Erythroblast (primary cell): ENCODE results near the gene AKR7A3.

Experiments
- GATA1 ChIP-seq: IDR thresholded peaks from 2 replicates; pipeline ENCODE4 v1.6.1; 2011; ENCODE audit warnings: low read depth, mild to moderate bottlenecking, control low read depth, low read length, moderate library complexity
- POLR2A ChIP-seq: IDR thresholded peaks from 2 replicates; pipeline ENCODE4 v1.6.1; 2011; ENCODE audit warnings: mild to moderate bottlenecking, low read length

GRCh38 chr1:19273106-19273843 is 15.3 kb downstream of the AKR7A3 start:
- no peak for TF ChIP-seq POLR2A
- TF ChIP-seq GATA1 = no peak
